SH-SY5Y (cell line): ENCODE data around the gene LAMC2.

Source experiments
- GATA2 ChIP-seq: IDR thresholded peaks from 2 replicates; pipeline ENCODE4 v1.6.1; 2011; ENCODE audit warnings: mild to moderate bottlenecking, low read depth, low read length
- GATA3 ChIP-seq: IDR thresholded peaks from 2 replicates; pipeline ENCODE4 v1.6.1; 2011; ENCODE audit warnings: low read depth, mild to moderate bottlenecking, low read length, moderate library complexity

DNA sequence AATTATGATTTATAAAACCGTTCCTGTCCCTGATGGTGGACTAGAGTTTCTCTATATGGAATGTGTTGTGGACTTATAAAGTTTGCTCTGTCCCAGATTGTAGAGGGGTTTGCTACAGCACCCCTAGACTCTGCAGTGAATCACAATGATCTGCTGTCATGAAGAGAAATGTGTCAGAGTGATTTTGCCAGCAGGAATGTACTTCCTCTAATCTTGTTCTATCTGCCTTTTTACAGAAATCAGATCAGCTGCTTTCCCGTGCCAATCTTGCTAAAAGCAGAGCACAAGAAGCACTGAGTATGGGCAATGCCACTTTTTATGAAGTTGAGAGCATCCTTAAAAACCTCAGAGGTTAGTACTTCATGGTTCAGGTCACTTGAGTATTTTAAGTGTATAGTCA, 52.0 kb downstream of the LAMC2 start:
- TF ChIP-seq GATA2, result no peak
- no peak for TF ChIP-seq GATA3
